IPS DF 6.9 (cell line): ENCODE data around the gene IGFALS.

ENCODE experiments used
- DNase-seq: peaks from one replicate; pipeline ENCODE4 v3.0.0-alpha.2; 2013; ENCODE audit warnings: low read depth, low spot score
- H3K27ac ChIP-seq: one replicate; pipeline ENCODE4 v1.5.1; 2013; ENCODE audit warnings: low read length, control low read depth
- H3K27me3 ChIP-seq: 2 replicates; pipeline ENCODE4 v1.6.1; 2013; ENCODE audit warnings: mild to moderate bottlenecking, low read length; ENCODE audit not compliant: control insufficient read depth, insufficient read depth
- H3K36me3 ChIP-seq: 2 replicates; pipeline ENCODE4 v1.6.1; 2013; ENCODE audit warnings: low read length; ENCODE audit not compliant: control insufficient read depth, insufficient read depth
- H3K4me1 ChIP-seq: 2 replicates; pipeline ENCODE4 v1.6.1; 2013; ENCODE audit warnings: low read length; ENCODE audit not compliant: control insufficient read depth, insufficient read depth
- H3K4me3 ChIP-seq: 2 replicates; pipeline ENCODE4 v1.5.1; 2013; ENCODE audit warnings: mild to moderate bottlenecking, low read length
- H3K9me3 ChIP-seq: 2 replicates; pipeline ENCODE4 v1.6.1; 2013; ENCODE audit warnings: low read length, inconsistent platforms; ENCODE audit not compliant: control insufficient read depth, insufficient read depth
- WGBS: extraction: QIAGEN DNeasy Blood & Tissue Kit; methylation state at CpG from one replicate; pipeline ENCODE4 v1.1.7; 2013; ENCODE audit warnings: mixed read lengths, missing lambda C conversion rate; ENCODE audit not compliant: insufficient read length, insufficient coverage; 5-methylcytosine and 5-hydroxymethylcytosine counted together

The IGFALS gene

DNA sequence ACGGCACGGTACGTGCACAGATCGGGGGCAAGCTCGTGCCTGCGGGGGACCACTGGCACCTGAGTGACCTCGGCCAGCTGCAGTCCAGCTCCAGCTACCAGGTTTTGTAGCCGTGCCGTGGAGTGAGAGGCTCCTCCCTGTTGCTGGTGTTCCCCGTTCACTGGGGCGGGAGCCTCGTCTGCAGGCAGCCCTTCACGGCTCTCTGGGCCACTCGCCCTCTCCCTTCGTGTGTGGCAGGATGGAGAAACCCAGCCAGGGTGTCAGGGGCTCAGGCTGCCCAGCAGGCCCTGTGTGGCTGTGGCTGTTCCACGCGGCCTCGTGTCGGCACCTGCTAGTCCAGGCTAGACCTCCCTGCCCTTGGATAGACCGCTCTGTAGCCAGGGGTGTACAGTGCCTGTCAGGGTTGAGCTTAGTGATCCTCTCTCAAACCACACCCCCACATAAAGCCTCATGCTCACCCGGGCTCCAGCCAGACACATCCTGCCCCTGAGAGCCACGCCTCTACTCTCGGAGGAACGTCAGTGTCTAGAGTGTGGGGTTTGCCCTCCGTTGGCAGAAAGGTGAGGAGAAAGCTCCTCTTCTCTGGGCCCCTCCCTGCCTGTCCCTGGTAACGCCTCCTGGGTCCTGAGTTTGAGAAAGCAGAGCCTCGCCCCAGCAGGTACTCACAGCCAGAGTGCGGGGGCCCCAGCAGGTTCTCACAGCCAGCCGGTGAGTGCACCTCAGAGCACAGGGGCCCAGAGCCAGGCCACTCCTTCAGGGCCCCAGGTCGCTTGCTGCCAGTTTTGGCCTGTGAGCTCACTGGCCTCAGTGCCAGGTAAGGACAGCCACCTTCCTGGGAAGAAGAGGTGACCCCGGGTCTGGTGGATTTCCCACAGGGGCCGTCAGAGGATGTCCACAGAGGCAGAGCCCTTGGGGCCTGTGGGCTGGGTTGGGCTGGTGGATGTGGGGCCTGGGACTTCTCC lies 49.8 kb downstream of the IGFALS start:
- no CpG with 5 or more reads among the region's 32 CpGs for whole genome bisulfite sequencing
- peaks cover 10% of the 10 kb centered on the region for H3K36me3 ChIP-seq

GRCh38 chr16:1741553-1742165 lies 51.8 kb downstream of the IGFALS start:
- no peak overlapping the region for H3K4me3 ChIP-seq
- H3K27me3 ChIP-seq: no peaks in the 10 kb centered on the region
- DNase-seq: no peak
- H3K36me3 ChIP-seq: peaks cover 4% of the 10 kb centered on the region; the same call in 1 of the 2 replicates
- H3K9me3 ChIP-seq: no peaks in the 10 kb centered on the region
- H3K4me1 ChIP-seq: no peaks in the 10 kb centered on the region
- WGBS: no CpG with 5 or more reads among the region's 19 CpGs
- no peak overlapping the region for H3K27ac ChIP-seq

More for the DNA sequence above, 49.8 kb downstream of the IGFALS start:
- H3K4me1 ChIP-seq: no peaks in the 10 kb centered on the region
- no peak for DNase-seq
- H3K27ac ChIP-seq: no peak overlapping the region
- no peaks in the 10 kb centered on the region for H3K27me3 ChIP-seq
- H3K9me3 ChIP-seq: no peaks in the 10 kb centered on the region
- H3K4me3 ChIP-seq: no peak overlapping the region

DNA sequence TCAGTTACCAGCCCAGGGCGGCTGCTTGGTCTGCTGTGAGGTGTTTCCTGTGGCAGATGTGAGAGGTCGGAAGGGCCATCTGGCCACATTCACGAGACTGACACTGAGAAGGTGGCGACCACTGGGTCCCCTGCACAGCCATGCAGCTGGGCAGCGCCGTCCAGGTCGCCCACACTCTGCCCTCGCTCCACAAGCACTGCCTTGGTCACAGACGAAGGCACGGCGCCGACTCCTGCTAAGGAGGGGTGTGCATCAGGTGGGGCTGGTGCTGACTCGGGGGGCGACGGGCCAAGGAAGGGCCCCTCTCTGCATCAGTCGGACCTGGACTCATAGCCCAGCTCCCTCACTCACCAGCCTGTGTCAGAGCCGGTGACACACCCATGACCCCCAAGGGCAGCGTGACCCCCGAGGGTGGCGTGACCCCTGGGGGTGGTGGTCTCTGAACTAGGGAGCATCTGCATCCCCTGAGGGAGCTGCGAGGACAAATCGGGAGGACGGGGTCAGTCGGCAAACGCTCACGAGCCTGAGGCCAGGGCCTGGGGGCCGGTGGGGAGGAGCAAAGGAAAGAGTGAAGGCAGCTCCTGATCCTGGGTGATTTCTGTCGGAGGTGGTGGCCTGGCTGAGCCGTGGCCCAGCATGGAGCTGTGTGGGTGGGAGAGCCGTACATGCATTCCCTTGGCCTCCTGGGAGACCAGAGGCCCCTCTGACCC lies 52.6 kb downstream of the IGFALS start:
- Histone ChIP-seq H3K27me3 (no peaks in the 10 kb centered on the region), H3K27ac (no peak overlapping the region), H3K4me3 (no peak overlapping the region), H3K36me3 (peaks cover 4% of the 10 kb centered on the region; the same call in 1 of the 2 replicates), H3K9me3 (no peaks in the 10 kb centered on the region), H3K4me1 (no peaks in the 10 kb centered on the region)
- no peak for DNase-seq
- WGBS: no CpG with 5 or more reads among the region's 30 CpGs
